Astrocyte (in vitro differentiated cells and primary cell): Measurements from ENCODE around the gene DHRS12. TPM values are rescaled to one million over a fixed set of nuclear protein-coding genes. Genes with fewer than 3 reads are reported as not detected.

Experiments
- DNase-seq: peaks from one replicate; pipeline ENCODE4 v3.0.0-alpha.2; 2010; ENCODE audit warnings: low read depth
- FAIRE-seq: peaks from 2 replicates; lab custom pipeline; 2011; peaks lifted over from hg19 to GRCh38; lab: Jason Lieb, UNC
- H2AFZ ChIP-seq: 2 replicates; pipeline ENCODE4 v1.6.0; 2012; ENCODE audit warnings: low read depth, low read length, inconsistent platforms
- H3K27ac ChIP-seq: 2 replicates; pipeline ENCODE4 v1.5.1; 2011; ENCODE audit warnings: low read depth, low read length, inconsistent platforms
- H3K27me3 ChIP-seq: 2 replicates; pipeline ENCODE4 v1.6.0; 2011; ENCODE audit warnings: low read length, inconsistent platforms; ENCODE audit not compliant: insufficient read depth
- H3K36me3 ChIP-seq: 2 replicates; pipeline ENCODE4 v1.5.1; 2011; ENCODE audit warnings: low read length, inconsistent platforms; ENCODE audit not compliant: insufficient read depth
- H3K4me1 ChIP-seq: 2 replicates; pipeline ENCODE4 v1.5.1; 2011; ENCODE audit warnings: low read length, inconsistent platforms; ENCODE audit not compliant: insufficient read depth
- H3K4me2 ChIP-seq: 2 replicates; pipeline ENCODE4 v1.6.0; 2012; ENCODE audit warnings: low read length, inconsistent platforms
- H3K4me3 ChIP-seq: 2 replicates; pipeline ENCODE4 v1.5.1; 2011; ENCODE audit warnings: low read depth, mild to moderate bottlenecking, low read length, inconsistent platforms; ENCODE audit not compliant: insufficient read depth
- H3K79me2 ChIP-seq: 2 replicates; pipeline ENCODE4 v1.6.0; 2012; ENCODE audit warnings: mild to moderate bottlenecking, low read length, inconsistent platforms; ENCODE audit not compliant: insufficient read depth
- H3K9ac ChIP-seq: 2 replicates; pipeline ENCODE4 v1.6.0; 2012; ENCODE audit warnings: mild to moderate bottlenecking, low read length, inconsistent platforms
- H3K9me3 ChIP-seq: 2 replicates; pipeline ENCODE4 v1.5.1; 2012; ENCODE audit warnings: low read depth, mild to moderate bottlenecking, low read length, inconsistent platforms; ENCODE audit not compliant: insufficient read depth
- H4K20me1 ChIP-seq: 2 replicates; pipeline ENCODE4 v1.6.0; 2012; ENCODE audit warnings: low read length, inconsistent platforms; ENCODE audit not compliant: insufficient read depth
- H3K27ac Mint-ChIP-seq: one replicate; pipeline ENCODE4 v1.8.0; 2021; ENCODE audit warnings: mild to moderate bottlenecking, mixed read lengths; ENCODE audit not compliant: unreplicated experiment
- H3K27me3 Mint-ChIP-seq: one replicate; pipeline ENCODE4 v1.8.0; 2021; ENCODE audit warnings: low read depth, mixed read lengths; ENCODE audit not compliant: unreplicated experiment
- H3K36me3 Mint-ChIP-seq: one replicate; pipeline ENCODE4 v1.8.0; 2021; ENCODE audit warnings: low read depth, mixed read lengths; ENCODE audit not compliant: unreplicated experiment
- H3K4me1 Mint-ChIP-seq: one replicate; pipeline ENCODE4 v1.8.0; 2021; ENCODE audit warnings: low read depth, mixed read lengths; ENCODE audit not compliant: unreplicated experiment
- H3K4me3 Mint-ChIP-seq: one replicate; pipeline ENCODE4 v1.8.0; 2021; ENCODE audit warnings: mild to moderate bottlenecking, moderate library complexity, mixed read lengths; ENCODE audit not compliant: unreplicated experiment
- H3K9me3 Mint-ChIP-seq: one replicate; pipeline ENCODE4 v1.8.0; 2021; ENCODE audit warnings: mild to moderate bottlenecking, mixed read lengths; ENCODE audit not compliant: unreplicated experiment
- CTCF ChIP-seq: IDR thresholded peaks from 2 replicates; pipeline ENCODE4 v1.5.1; 2011; ENCODE audit warnings: low read depth, mild to moderate bottlenecking, inconsistent platforms, low read length, moderate library complexity; ENCODE audit not compliant: insufficient read depth
- EZH2 ChIP-seq: IDR thresholded peaks from 2 replicates; pipeline ENCODE4 v1.6.1; 2012; ENCODE audit warnings: mild to moderate bottlenecking, low read length, inconsistent platforms; ENCODE audit not compliant: insufficient read depth
- total RNA-seq: library from RNA; stranded (reverse); gene quantifications from 2 replicates; pipeline ENCODE4 v1.2.1, GENCODE V29; 2021

The DHRS12 gene
- total RNA-seq, 1 donor from 2014 or later: 4.9 TPM

- Histone ChIP-seq H3K4me2 (peak overlapping the region; percentile 30), H3K36me3 (no peaks in the 10 kb centered on the region), H3K79me2 (no peaks in the 10 kb centered on the region), H3K9ac (no peak overlapping the region), H3K4me1 (peaks cover 10% of the 10 kb centered on the region), H3K27ac (no peak overlapping the region), H4K20me1 (no peaks in the 10 kb centered on the region), H2AFZ (no peak overlapping the region), H3K4me3 (no peak overlapping the region), H3K9me3 (no peaks in the 10 kb centered on the region), H3K27me3 (peaks cover 16% of the 10 kb centered on the region)
- DNase-seq: peak; percentile 75
- TF ChIP-seq CTCF: no peak
- no peak for TF ChIP-seq EZH2
- H3K9me3 Mint-ChIP-seq: no peaks in the 10 kb centered on the region
- H3K36me3 Mint-ChIP-seq: no peaks in the 10 kb centered on the region
- H3K4me1 Mint-ChIP-seq: peaks cover 8% of the 10 kb centered on the region
- H3K4me3 Mint-ChIP-seq: no peak overlapping the region
- peak overlapping the region; percentile 1 for H3K27ac Mint-ChIP-seq
- H3K27me3 Mint-ChIP-seq: peaks cover 11% of the 10 kb centered on the region
- peak; percentile 45 for FAIRE-seq
These were observed 34.4 kb upstream of the DHRS12 start for GRCh38 chr13:51838240-51838846.

GRCh38 chr13:51837016-51837415 is 33.1 kb upstream of the DHRS12 start:
- TF ChIP-seq CTCF: no peak
- TF ChIP-seq EZH2: no peak
- FAIRE-seq: no peak

GRCh38 chr13:51834581-51835171 is 30.7 kb upstream of the DHRS12 start:
- peaks cover 8% of the 10 kb centered on the region for H3K4me1 Mint-ChIP-seq
- no peaks in the 10 kb centered on the region for H3K36me3 Mint-ChIP-seq
- Histone ChIP-seq H3K4me1 (peaks cover 10% of the 10 kb centered on the region), H3K4me2 (no peak overlapping the region), H3K9me3 (no peaks in the 10 kb centered on the region), H3K79me2 (no peaks in the 10 kb centered on the region), H3K36me3 (no peaks in the 10 kb centered on the region), H3K9ac (no peak overlapping the region), H3K27ac (no peak overlapping the region), H4K20me1 (no peaks in the 10 kb centered on the region), H3K4me3 (no peak overlapping the region), H3K27me3 (peaks cover 21% of the 10 kb centered on the region), H2AFZ (no peak overlapping the region)
- no peak for TF ChIP-seq CTCF
- no peak for TF ChIP-seq EZH2
- H3K9me3 Mint-ChIP-seq: no peaks in the 10 kb centered on the region
- H3K27me3 Mint-ChIP-seq: peaks cover 42% of the 10 kb centered on the region
- H3K4me3 Mint-ChIP-seq: no peak overlapping the region
- FAIRE-seq: no peak
- no peak overlapping the region for H3K27ac Mint-ChIP-seq
- DNase-seq: no peak

More at GRCh38 chr13:51837016-51837415, 33.1 kb upstream of the DHRS12 start:
- Histone ChIP-seq H3K4me1 (peaks cover 10% of the 10 kb centered on the region), H3K9me3 (no peaks in the 10 kb centered on the region), H2AFZ (no peak overlapping the region), H3K9ac (no peak overlapping the region), H3K27me3 (peaks cover 15% of the 10 kb centered on the region), H3K36me3 (no peaks in the 10 kb centered on the region), H3K4me3 (no peak overlapping the region), H4K20me1 (no peaks in the 10 kb centered on the region), H3K27ac (no peak overlapping the region), H3K79me2 (no peaks in the 10 kb centered on the region), H3K4me2 (no peak overlapping the region)
- Mint-ChIP-seq H3K27ac (no peak overlapping the region), H3K4me3 (no peak overlapping the region), H3K9me3 (no peaks in the 10 kb centered on the region), H3K27me3 (peaks cover 24% of the 10 kb centered on the region), H3K4me1 (peaks cover 8% of the 10 kb centered on the region), H3K36me3 (no peaks in the 10 kb centered on the region)
- DNase-seq: no peak
